ENCODE results near the gene TNNT2.

Gene TNNT2

GRCh38 chr1:201310251-201310985 lies 67.1 kb downstream of the TNNT2 start:
- DNase-seq = no peak

- DNase-seq = peak; percentile 44 to 82
Measured at GRCh38 chr1:201309416-201309815, 68.1 kb downstream of the TNNT2 start.
